ENCODE results near the gene CDHR4. TPM values are rescaled to one million over a fixed set of nuclear protein-coding genes. Genes with fewer than 3 reads are reported as not detected.
"Not testable (repeated sequence)": the region's sequence is repeated elsewhere in the genome, so short reads cannot be mapped to it uniquely, and the experiment has no call there.

The CDHR4 gene
- total RNA-seq, 2 donors from 2014 or later = 0.25 to 0.32 TPM

- no peak for ATAC-seq
- Mint-ChIP-seq H3K36me3 (peaks cover 0 to 18% of the 10 kb centered on the region in 2 donors), H3K27ac (no peak overlapping the region), H3K9me3 (no peaks in the 10 kb centered on the region)
- no peak for DNase-seq (ENCODE audit: low spot score in 2 of 2)
These were observed 28.2 kb downstream of the CDHR4 start for GRCh38 chr3:49771340-49771938.

DNA sequence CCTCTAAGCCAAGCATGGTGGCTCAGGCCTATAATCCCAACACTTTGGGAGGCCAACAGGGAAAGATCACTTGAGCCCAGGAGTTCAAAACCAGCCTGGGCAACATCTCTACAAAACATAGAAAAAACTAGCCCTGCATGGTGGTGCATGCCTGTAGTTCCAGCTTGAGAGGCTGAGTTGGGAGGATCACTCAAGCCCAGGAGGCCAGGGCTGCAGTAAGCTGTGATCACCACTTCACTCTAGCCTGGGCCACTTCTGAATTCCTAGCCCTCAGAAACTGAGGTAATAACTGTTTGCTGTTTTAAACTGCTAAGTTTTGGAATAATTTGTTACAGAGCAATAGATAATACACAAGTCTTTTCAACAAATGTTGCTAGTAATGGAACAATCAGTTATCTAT lies 29.7 kb downstream of the CDHR4 start:
- Mint-ChIP-seq H3K36me3 (peaks cover 0 to 18% of the 10 kb centered on the region in 2 donors), H3K9me3 (no peaks in the 10 kb centered on the region), H3K27ac (peak overlapping the region; percentile 50 to 55)
- ATAC-seq = no peak
- no peak for DNase-seq (ENCODE audit: low spot score in 2 of 2)

- Mint-ChIP-seq H3K27ac (peak overlapping the region in 1 of 2 donors; percentile 50), H3K9me3 (no peaks in the 10 kb centered on the region), H3K36me3 (peaks cover 0 to 18% of the 10 kb centered on the region in 2 donors)
- no peak for DNase-seq (ENCODE audit: low spot score in 2 of 2)
- peak in 1 of 2 donors; percentile 40 for ATAC-seq
These were observed 30.3 kb downstream of the CDHR4 start for GRCh38 chr3:49769286-49769915.

- no peak for ATAC-seq
- no peak overlapping the region for H3K27ac Mint-ChIP-seq
- no peaks in the 10 kb centered on the region for H3K9me3 Mint-ChIP-seq
- H3K36me3 Mint-ChIP-seq = peaks cover 0 to 4% of the 10 kb centered on the region in 2 donors
- DNase-seq (ENCODE audit: low spot score in 2 of 2) = no peak
These were observed 35.7 kb downstream of the CDHR4 start for GRCh38 chr3:49763981-49764380.

DNA sequence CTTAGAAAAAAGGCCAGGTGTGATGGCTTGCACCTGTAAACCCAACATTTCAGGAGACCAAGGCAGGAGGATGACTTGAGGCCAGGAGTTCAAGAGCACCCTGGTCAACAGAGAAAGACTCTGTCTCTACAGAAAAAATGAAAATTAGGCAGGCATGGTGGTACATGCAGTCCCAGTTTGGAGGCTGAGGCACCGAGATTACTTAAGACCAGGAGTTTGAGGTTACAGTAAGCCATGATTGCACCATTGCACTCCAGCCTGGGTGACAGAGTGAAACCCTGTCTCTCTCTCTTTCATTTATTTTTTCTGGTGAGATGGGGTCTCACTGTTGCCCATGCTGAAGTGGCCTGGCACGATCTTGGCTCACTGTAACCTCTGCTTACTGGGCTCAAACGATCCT lies 38.0 kb downstream of the CDHR4 start:
- H3K36me3 Mint-ChIP-seq = no peaks in the 10 kb centered on the region

DNA sequence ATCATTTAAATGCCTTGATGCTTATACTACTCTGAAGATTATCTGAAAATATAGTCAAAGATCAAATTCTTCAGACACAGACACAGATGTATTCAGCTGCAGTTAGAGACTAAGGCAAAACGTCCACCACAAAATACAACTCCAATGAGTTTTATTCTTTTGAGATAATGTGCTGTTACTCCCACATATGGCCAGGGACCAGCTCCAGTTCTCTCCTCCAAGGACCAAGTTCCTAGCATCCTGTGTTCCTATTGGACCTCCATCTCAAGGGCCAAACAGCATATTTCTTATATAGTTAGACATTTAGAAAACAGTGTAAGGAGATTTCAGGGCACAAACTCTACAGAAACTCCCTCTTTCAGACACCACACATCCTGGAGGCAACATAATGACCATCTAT lies 40.4 kb downstream of the CDHR4 start:
- ATAC-seq (no peak), DNase-seq (ENCODE audit: low spot score in 2 of 2) (no peak)
- Mint-ChIP-seq H3K27ac (no peak overlapping the region), H3K9me3 (no peaks in the 10 kb centered on the region), H3K36me3 (no peaks in the 10 kb centered on the region)

More for the DNA sequence above, 38.0 kb downstream of the CDHR4 start:
- Mint-ChIP-seq H3K27ac (no peak overlapping the region), H3K9me3 (no peaks in the 10 kb centered on the region)
- ATAC-seq = no peak
- DNase-seq (ENCODE audit: low spot score in 2 of 2) = no peak

GRCh38 chr3:49757197-49757596 lies 42.5 kb downstream of the CDHR4 start:
- Mint-ChIP-seq H3K9me3 (no peaks in the 10 kb centered on the region), H3K36me3 (no peaks in the 10 kb centered on the region), H3K27ac (no peak overlapping the region)
- ATAC-seq = no peak
- DNase-seq (ENCODE audit: low spot score in 2 of 2) = no peak

DNA sequence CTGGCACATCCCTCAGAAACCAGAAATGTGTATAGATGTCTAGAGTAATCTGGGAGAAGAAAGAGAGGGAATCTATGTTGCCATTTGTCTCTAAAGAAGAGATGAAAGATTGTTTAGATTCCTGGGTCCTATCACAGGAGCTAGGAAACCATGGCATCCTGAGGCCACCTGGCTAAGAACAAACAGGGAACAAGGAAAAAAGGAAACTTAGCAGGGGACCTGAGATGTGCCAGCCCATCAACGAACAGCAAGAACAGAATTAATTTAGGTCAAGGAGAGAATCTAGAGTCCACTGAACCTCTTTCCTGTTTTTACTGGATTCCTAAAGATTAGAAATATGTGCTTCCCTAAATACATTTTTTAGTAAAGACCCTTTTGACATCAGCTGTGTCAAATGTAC lies 43.6 kb downstream of the CDHR4 start:
- Mint-ChIP-seq H3K36me3 (no peaks in the 10 kb centered on the region), H3K27ac (peak overlapping the region in 1 of 2 donors; percentile 66), H3K9me3 (no peaks in the 10 kb centered on the region)
- ATAC-seq = no peak
- no peak for DNase-seq (ENCODE audit: low spot score in 2 of 2)

DNA sequence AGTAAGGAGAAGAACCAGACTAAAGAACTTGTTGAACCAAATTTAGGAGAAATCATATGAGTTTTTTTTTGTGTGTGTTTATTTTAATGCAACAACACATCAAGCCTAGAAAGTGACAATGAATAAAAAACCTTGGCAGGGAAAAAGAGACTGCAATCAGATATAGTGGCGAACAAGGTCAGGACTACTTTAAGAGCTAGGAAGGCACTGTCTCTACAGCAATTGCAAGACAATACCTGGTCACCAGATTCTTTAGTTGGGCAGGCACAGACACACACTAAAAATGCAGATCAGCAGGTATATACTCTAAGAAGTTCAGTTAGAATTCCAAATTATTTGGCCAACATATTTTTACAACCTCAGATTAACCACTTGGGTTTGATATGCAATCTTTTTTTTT lies 45.1 kb downstream of the CDHR4 start:
- Mint-ChIP-seq H3K9me3 (no peaks in the 10 kb centered on the region), H3K36me3 (no peaks in the 10 kb centered on the region), H3K27ac (no peak overlapping the region)
- ATAC-seq (no peak), DNase-seq (ENCODE audit: low spot score in 2 of 2) (no peak)

- DNase-seq (ENCODE audit: low spot score in 2 of 2) = no peak
- Mint-ChIP-seq H3K27ac (no peak overlapping the region), H3K36me3 (no peaks in the 10 kb centered on the region), H3K9me3 (no peaks in the 10 kb centered on the region)
- no peak for ATAC-seq
These were observed 48.2 kb downstream of the CDHR4 start for GRCh38 chr3:49751501-49751900.

GRCh38 chr3:49750056-49750455 lies 49.6 kb downstream of the CDHR4 start:
- H3K9me3 Mint-ChIP-seq = no peaks in the 10 kb centered on the region
- no peak overlapping the region for H3K27ac Mint-ChIP-seq
- no peaks in the 10 kb centered on the region for H3K36me3 Mint-ChIP-seq
- DNase-seq (ENCODE audit: low spot score in 2 of 2) (no peak), ATAC-seq (no peak)

- not testable (repeated sequence) for ATAC-seq; H3K27ac Mint-ChIP-seq; H3K36me3 Mint-ChIP-seq; DNase-seq (ENCODE audit: low spot score in 2 of 2); H3K9me3 Mint-ChIP-seq
These were observed 50.8 kb downstream of the CDHR4 start for GRCh38 chr3:49748874-49749273.

GRCh38 chr3:49747792-49748480 lies 51.7 kb downstream of the CDHR4 start:
- Mint-ChIP-seq H3K36me3 (no peaks in the 10 kb centered on the region), H3K9me3 (no peaks in the 10 kb centered on the region), H3K27ac (no peak overlapping the region)
- DNase-seq (ENCODE audit: low spot score in 2 of 2) (no peak), ATAC-seq (no peak)

DNA sequence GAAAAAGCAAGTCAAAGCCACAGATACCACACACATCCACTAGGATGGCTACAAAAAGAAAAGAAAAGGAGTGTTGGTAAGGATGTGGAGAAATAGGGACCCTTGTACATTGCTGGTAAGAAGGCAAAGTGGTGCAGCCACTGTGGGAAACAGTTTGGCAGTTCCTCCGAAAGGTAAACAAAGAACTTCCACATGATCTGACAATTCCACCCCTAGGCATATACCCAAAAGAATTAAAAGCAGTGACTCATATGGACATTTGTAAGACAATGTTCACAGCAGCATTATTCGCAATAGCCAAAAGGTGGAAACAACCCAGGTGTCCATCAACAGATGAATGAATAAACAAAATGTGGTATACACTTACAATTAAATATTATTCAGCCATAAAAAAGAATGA lies 53.7 kb downstream of the CDHR4 start:
- H3K27ac Mint-ChIP-seq = no peak overlapping the region
- no peaks in the 10 kb centered on the region for H3K36me3 Mint-ChIP-seq
- ATAC-seq = no peak
- DNase-seq (ENCODE audit: low spot score in 2 of 2) = no peak
- H3K9me3 Mint-ChIP-seq = no peaks in the 10 kb centered on the region
